Type B pancreatic cell (in vitro differentiated cells): ENCODE data around the gene SKP1. TPM values are rescaled to one million over a fixed set of nuclear protein-coding genes. Genes with fewer than 3 reads are reported as not detected.
"Not testable (repeated sequence)": the region's sequence is repeated elsewhere in the genome, so short reads cannot be mapped to it uniquely, and the experiment has no call there.

ENCODE experiments used
- DNase-seq: peaks from one replicate; pipeline ENCODE4 v3.0.0; 2021; ENCODE audit warnings: mixed read lengths; ENCODE audit not compliant: unreplicated experiment; ENCODE audit errors: extremely low spot score
- H3K27ac Mint-ChIP-seq: 2 replicates; pipeline ENCODE4 v1.8.0; 2021; ENCODE audit warnings: mild to moderate bottlenecking, mixed read lengths
- H3K27me3 Mint-ChIP-seq: 2 replicates; pipeline ENCODE4 v1.8.0; 2021; ENCODE audit warnings: mixed read lengths
- H3K36me3 Mint-ChIP-seq: 2 replicates; pipeline ENCODE4 v1.8.0; 2021; ENCODE audit warnings: mixed read lengths
- H3K4me1 Mint-ChIP-seq: one replicate; pipeline ENCODE4 v1.8.0; 2021; ENCODE audit warnings: mixed read lengths; ENCODE audit not compliant: unreplicated experiment
- H3K4me3 Mint-ChIP-seq: 2 replicates; pipeline ENCODE4 v1.8.0; 2021; ENCODE audit warnings: mild to moderate bottlenecking, mixed read lengths
- H3K9me3 Mint-ChIP-seq: 2 replicates; pipeline ENCODE4 v1.8.0; 2021; ENCODE audit warnings: mixed read lengths
- CTCF ChIP-seq: fragments of 200-600 bp; sonication (generic); conservative IDR thresholded peaks from 2 replicates; pipeline ENCODE4 v1.5.0; 2021; ENCODE audit warnings: antibody characterized with exemption, mild to moderate bottlenecking
- total RNA-seq: library from RNA; stranded (reverse); gene quantifications from 2 replicates; pipeline ENCODE4 v1.2.1, GENCODE V29; 2021; ENCODE audit warnings: low replicate concordance

The SKP1 gene
- total RNA-seq, 1 donor from 2014 or later, result 332 TPM

GRCh38 chr5:134215757-134216156 lies 39.0 kb upstream of the SKP1 start:
- Mint-ChIP-seq H3K9me3 (peaks cover 6% of the 10 kb centered on the region), H3K27ac (no peak overlapping the region), H3K36me3 (peaks cover 48% of the 10 kb centered on the region), H3K4me1 (peaks cover 12% of the 10 kb centered on the region), H3K4me3 (no peak overlapping the region), H3K27me3 (no peaks in the 10 kb centered on the region)
- TF ChIP-seq CTCF, result no peak
- no peak for DNase-seq

- H3K9me3 Mint-ChIP-seq, H3K27me3 Mint-ChIP-seq, DNase-seq, H3K4me1 Mint-ChIP-seq, H3K27ac Mint-ChIP-seq, H3K4me3 Mint-ChIP-seq: not testable (repeated sequence)
- peaks cover 27% of the 10 kb centered on the region for H3K36me3 Mint-ChIP-seq
Measured at GRCh38 chr5:134211263-134212031, 34.7 kb upstream of the SKP1 start.

GRCh38 chr5:134209477-134210245 lies 32.9 kb upstream of the SKP1 start:
- peaks cover 30% of the 10 kb centered on the region for H3K36me3 Mint-ChIP-seq
- TF ChIP-seq CTCF, result no peak
- H3K4me1 Mint-ChIP-seq, result peaks cover 12% of the 10 kb centered on the region
- H3K27me3 Mint-ChIP-seq, result no peaks in the 10 kb centered on the region
- H3K27ac Mint-ChIP-seq, result no peak overlapping the region
- no peak for DNase-seq
- peaks cover 6% of the 10 kb centered on the region for H3K9me3 Mint-ChIP-seq
- no peak overlapping the region for H3K4me3 Mint-ChIP-seq

GRCh38 chr5:134207696-134208095 lies 30.9 kb upstream of the SKP1 start:
- Mint-ChIP-seq H3K27ac (no peak overlapping the region), H3K36me3 (peaks cover 35% of the 10 kb centered on the region), H3K27me3 (no peaks in the 10 kb centered on the region), H3K9me3 (peaks cover 6% of the 10 kb centered on the region), H3K4me3 (no peak overlapping the region), H3K4me1 (peaks cover 12% of the 10 kb centered on the region)
- no peak for DNase-seq
- TF ChIP-seq CTCF, result no peak

GRCh38 chr5:134206627-134207160 lies 29.9 kb upstream of the SKP1 start:
- Mint-ChIP-seq H3K4me1 (peaks cover 12% of the 10 kb centered on the region), H3K4me3 (no peak overlapping the region), H3K27me3 (no peaks in the 10 kb centered on the region), H3K9me3 (no peaks in the 10 kb centered on the region), H3K36me3 (peaks cover 37% of the 10 kb centered on the region), H3K27ac (peak overlapping the region; percentile 10)
- no peak for TF ChIP-seq CTCF
- no peak for DNase-seq

- no peak overlapping the region for H3K4me3 Mint-ChIP-seq
- no peak overlapping the region for H3K27ac Mint-ChIP-seq
- no peaks in the 10 kb centered on the region for H3K9me3 Mint-ChIP-seq
- peaks cover 8% of the 10 kb centered on the region for H3K4me1 Mint-ChIP-seq
- TF ChIP-seq CTCF, result no peak
- no peaks in the 10 kb centered on the region for H3K27me3 Mint-ChIP-seq
- peaks cover 54% of the 10 kb centered on the region for H3K36me3 Mint-ChIP-seq
- no peak for DNase-seq
Measured at GRCh38 chr5:134204575-134204974, 27.8 kb upstream of the SKP1 start.
